Adipocyte (in vitro differentiated cells): ENCODE results near the gene BCKDK.
"Not testable (repeated sequence)": the region's sequence is repeated elsewhere in the genome, so short reads cannot be mapped to it uniquely, and the experiment has no call there.

Experiments used
- DNase-seq: peaks from one replicate; pipeline ENCODE4 v3.0.0-alpha.2; 2015; ENCODE audit warnings: low read depth
- H3K27me3 ChIP-seq: replicated peaks from 2 replicates; pipeline ENCODE4 v1.7.0; 2013; ENCODE audit warnings: mild to moderate bottlenecking, low read length, moderate library complexity; ENCODE audit not compliant: control insufficient read depth, insufficient read depth
- H3K36me3 ChIP-seq: 2 replicates; pipeline ENCODE4 v1.7.0; 2013; ENCODE audit warnings: low read length, mild to moderate bottlenecking, moderate library complexity; ENCODE audit not compliant: control insufficient read depth, insufficient read depth, severe bottlenecking
- H3K4me1 ChIP-seq: 2 replicates; pipeline ENCODE4 v1.7.0; 2013; ENCODE audit warnings: mild to moderate bottlenecking, low read length, moderate library complexity; ENCODE audit not compliant: control insufficient read depth, insufficient read depth
- H3K4me3 ChIP-seq: 2 replicates; pipeline ENCODE4 v1.7.0; 2013; ENCODE audit warnings: mild to moderate bottlenecking, low read length, moderate library complexity
- H3K9ac ChIP-seq: 2 replicates; pipeline ENCODE4 v1.7.0; 2013; ENCODE audit warnings: mild to moderate bottlenecking, low read length, moderate library complexity
- H3K9me3 ChIP-seq: 2 replicates; pipeline ENCODE4 v1.7.0; 2013; ENCODE audit warnings: mild to moderate bottlenecking, low read length, moderate library complexity; ENCODE audit not compliant: control insufficient read depth

The BCKDK gene

DNA sequence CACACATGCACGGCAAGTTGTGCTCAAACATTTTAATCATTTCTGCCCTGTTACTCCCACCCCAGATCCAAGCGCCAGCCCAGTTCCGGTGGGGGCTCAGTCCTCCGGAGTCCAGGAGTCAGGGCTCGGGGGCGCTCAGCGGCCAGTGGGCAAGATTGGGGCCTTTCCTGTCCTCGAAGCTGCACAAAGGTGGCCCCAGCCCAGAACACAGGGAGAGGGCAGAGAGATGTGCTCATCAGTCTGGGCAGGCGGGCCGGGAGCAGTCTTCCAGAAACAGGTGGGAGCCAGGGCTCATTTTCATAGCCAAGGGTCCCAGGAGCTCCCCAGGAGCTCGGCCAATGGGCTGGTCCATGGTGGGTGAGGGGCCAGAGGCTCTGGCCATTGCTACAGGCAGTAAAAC is 23.2 kb downstream of the BCKDK start:
- no peak for DNase-seq
- H3K9me3 ChIP-seq: no peaks in the 10 kb centered on the region
- H3K36me3 ChIP-seq: peaks cover 35% of the 10 kb centered on the region
- no peak overlapping the region for H3K9ac ChIP-seq
- H3K4me3 ChIP-seq: no peak overlapping the region
- peaks cover 5% of the 10 kb centered on the region for H3K27me3 ChIP-seq
- peaks cover 10% of the 10 kb centered on the region for H3K4me1 ChIP-seq

DNA sequence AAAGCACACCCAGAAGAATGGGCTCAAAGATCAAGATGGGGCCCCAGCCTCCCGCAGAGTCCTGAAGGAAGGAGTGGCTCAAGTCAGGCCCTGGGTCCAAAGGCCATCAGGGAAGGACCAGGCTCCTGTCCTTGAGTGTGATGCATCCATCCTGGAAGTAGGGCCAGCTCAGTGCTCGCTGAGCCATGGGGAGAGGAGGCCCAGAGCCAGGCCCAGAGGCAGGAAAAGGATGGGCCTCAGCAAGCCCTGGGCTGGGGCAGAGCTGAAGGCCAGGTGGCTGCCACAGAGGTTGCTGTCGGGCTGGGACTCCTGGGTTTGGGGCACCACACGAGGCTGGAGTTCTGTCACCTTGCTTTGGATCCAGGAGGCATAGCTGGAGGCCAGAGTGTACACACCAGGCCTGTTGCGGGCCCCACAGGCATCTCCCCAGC is 23.7 kb downstream of the BCKDK start:
- Histone ChIP-seq H3K36me3 (peaks cover 34% of the 10 kb centered on the region), H3K27me3 (peaks cover 5% of the 10 kb centered on the region), H3K9ac (no peak overlapping the region), H3K9me3 (no peaks in the 10 kb centered on the region), H3K4me1 (peaks cover 10% of the 10 kb centered on the region), H3K4me3 (no peak overlapping the region)
- DNase-seq: no peak

DNA sequence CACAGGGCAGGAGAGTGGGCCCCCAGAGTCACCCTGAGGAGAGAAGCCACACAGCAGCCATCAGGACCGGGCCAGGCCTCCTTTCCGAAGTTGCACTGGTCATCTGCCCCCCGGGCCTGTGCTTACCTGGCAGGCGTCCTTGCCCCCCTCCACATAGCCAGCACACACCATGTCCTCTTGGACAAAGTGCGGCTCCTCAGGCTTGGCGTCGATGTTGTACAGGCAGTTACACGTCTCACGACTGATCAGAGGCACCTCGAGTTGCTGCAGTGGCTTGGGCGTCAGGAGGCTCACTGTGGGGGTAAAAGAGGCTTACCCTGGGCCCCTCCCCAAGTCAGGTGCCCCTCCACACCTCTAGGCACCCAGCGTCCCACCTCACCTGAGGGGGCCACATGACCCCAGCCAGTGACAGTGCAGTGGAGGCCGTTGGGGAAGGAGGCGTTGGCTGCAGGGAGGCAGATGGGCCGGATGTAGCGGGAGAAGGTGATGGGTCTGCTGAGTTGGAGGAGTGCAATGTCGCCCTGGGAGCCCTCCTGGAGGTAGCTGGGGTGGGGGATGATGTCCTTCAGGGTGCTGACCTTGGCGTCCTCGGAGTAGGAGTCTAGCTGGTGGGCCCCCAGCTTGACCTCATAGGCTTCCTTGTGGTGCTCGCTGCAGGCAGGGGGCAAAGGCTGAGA is 24.3 kb downstream of the BCKDK start:
- H3K9me3 ChIP-seq: no peaks in the 10 kb centered on the region

DNA sequence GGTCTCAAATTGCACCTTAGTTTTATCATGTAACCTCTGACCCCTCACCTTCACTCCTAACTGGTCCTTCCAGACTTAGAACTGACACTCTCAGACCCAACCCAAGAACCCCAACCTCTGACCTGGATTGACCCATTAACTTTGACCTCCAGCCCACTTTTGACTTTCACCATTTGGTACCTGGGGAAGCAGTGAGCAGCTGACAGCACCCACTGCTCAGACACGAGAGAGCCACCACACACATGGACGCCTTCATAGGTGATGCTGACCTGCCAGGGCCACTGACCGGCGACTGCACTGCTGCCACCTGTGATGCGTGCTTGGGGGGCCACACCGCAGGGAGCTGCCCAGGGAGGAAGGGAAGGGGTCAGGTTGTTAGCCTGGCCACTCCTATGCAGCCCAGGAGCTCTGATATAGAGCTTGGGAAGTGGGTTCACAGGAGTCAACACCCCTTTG is 24.9 kb downstream of the BCKDK start:
- DNase-seq: no peak
- Histone ChIP-seq H3K9ac (no peak overlapping the region), H3K4me3 (no peak overlapping the region), H3K9me3 (no peaks in the 10 kb centered on the region), H3K36me3 (peaks cover 22% of the 10 kb centered on the region), H3K27me3 (peaks cover 5% of the 10 kb centered on the region), H3K4me1 (peaks cover 10% of the 10 kb centered on the region)

More for the DNA sequence above, 24.3 kb downstream of the BCKDK start:
- peaks cover 10% of the 10 kb centered on the region for H3K4me1 ChIP-seq
- no peak overlapping the region for H3K9ac ChIP-seq
- H3K4me3 ChIP-seq: no peak overlapping the region
- H3K27me3 ChIP-seq: peaks cover 5% of the 10 kb centered on the region
- DNase-seq: no peak
- H3K36me3 ChIP-seq: peaks cover 28% of the 10 kb centered on the region

DNA sequence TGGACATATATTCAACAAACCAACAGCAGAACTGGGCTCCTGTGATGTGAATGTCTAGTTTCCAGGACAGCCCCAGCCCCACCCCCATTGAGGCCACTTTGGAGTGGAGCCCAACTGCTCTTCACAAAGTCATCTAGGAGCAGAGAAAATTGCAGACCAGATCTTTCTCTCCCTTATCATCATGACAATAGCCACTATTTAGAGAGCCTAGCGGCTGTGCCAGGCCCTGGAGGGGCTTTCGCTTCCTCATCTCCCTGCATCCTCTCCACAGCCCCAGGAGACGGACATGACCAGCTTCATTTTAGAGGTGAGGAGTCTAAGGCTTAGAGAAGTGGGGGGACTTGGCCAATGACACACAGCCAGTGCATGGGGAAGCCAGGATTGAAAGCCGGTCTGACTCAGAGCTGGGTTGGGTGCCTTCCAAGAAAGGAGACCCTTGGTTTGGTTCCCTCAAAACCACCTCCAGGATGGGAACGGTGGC is 25.9 kb downstream of the BCKDK start:
- Histone ChIP-seq H3K9me3 (no peaks in the 10 kb centered on the region), H3K9ac (no peak overlapping the region), H3K27me3 (peaks cover 5% of the 10 kb centered on the region), H3K4me3 (no peak overlapping the region), H3K4me1 (peaks cover 21% of the 10 kb centered on the region), H3K36me3 (peaks cover 17% of the 10 kb centered on the region)
- no peak for DNase-seq

DNA sequence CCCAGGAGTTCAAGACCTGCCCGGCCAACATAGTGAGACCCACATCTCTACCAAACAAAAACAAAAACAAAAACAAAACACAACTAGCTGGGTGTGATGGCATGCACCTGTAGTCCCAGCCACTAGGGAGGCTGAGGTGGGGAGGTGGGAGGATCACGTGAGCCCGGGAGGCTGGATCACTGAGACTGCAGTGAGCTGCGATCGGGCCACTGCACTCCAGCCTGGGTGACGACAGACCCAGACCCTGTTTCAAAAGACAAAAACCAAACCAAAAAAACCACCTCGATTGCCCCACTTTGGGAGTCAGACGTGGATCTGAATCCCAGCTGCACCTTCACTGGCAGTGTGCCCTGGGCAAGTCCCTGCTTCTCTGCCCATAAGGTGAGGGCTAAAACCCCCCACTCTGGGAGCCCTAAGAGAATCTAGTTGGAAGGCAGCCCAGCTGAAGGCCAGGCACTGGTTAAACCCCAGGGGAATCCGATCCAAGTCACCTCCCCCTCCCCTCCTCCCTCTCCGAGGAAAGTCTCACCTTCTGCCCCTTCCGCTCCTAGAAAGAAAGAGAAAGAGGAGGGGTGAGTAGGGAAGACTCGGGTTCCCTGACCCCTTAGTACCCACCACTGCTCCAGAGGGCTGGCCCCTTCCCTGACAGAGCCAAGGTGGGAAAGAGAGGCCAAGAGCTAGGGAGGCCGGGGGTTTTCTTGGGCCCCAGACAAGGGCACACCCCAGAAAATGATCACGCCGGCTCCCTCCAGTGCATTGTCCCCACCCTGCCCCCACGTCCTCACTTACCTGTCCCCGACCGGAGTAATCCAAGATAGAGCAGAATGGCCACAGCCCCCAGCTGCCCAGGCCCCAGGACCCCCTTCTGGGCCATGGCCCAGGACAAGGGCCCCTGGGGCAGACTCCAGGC is 26.7 kb downstream of the BCKDK start:
- H3K27me3 ChIP-seq: peaks cover 5% of the 10 kb centered on the region
- no peak overlapping the region for H3K4me3 ChIP-seq
- no peak for DNase-seq
- H3K36me3 ChIP-seq: peaks cover 17% of the 10 kb centered on the region
- no peaks in the 10 kb centered on the region for H3K9me3 ChIP-seq
- H3K4me1 ChIP-seq: peaks cover 16% of the 10 kb centered on the region
- no peak overlapping the region for H3K9ac ChIP-seq

DNA sequence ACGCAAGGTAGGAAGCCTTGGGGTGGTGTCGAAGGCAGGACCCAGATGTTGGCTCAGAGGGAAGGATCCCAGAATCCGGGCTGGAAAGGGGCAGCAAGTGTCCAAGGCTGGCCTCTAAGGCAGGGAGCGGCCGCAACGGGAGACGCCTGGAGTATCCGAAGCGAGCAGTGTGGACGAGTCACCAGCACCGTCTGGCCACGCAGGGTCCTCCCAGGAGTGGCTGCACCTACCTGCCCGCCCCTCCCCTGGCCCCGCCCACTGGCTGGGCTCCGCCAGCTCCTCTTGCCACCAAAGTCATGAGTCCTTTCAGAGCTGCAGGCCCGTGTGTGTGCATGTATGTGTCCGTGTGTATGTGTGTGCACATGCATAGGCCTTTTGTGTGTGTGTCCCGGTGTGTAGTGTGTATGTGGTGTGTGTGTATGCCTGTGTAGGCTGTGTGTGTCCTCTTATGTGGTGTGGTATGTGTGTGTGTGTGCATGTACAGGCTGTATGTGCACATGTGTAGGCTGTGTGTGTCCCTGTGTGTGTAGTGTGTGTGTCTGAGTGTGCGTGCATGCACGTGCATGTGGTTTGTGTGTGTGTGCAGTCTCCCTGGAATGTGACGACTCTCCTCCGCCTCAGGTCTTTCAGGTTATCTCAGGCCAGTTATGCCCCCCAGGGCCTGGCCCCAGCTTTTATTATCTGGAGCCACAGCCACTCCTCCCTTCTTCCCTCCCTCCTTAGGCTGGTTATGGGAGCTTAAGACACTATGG is 27.5 kb downstream of the BCKDK start, which contains the start of gene PRSS8:
Gene PRSS8 (minus strand): TSS at position 193 of the 752 bp plus-strand sequence. CDS start 229 bp downstream, outside the sequence.
- H3K4me3 ChIP-seq: no peak within 1 kb of the TSS
- no peak for DNase-seq
- H3K9ac ChIP-seq: no peak within 1 kb of the TSS
- H3K27me3 ChIP-seq: peaks cover 5% of the 10 kb centered on the region
- H3K4me1 ChIP-seq: peaks cover 16% of the 10 kb centered on the region
- H3K36me3 ChIP-seq: peaks cover 12% of the 10 kb centered on the region
- no peaks in the 10 kb centered on the region for H3K9me3 ChIP-seq

DNA sequence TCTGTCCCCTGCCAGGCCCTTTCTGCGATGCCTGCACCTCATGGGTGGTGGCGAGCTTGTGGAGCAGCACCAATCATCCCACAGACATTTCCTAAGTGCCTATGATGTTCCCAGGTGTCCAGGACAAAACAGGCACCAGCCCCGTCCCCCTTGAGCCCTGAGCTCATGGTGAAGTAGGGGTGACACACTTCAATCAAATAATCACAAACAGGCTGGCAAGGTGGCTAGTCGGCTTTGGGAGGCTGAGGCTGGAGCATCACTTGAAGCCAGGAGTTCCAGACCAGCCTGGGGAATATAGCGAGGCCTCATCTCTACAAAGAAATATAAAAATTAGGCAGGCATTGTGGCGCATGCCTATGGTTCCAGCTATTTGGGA is 28.1 kb downstream of the BCKDK start:
- Histone ChIP-seq H3K4me3 (no peak overlapping the region), H3K9ac (no peak overlapping the region), H3K4me1 (peaks cover 21% of the 10 kb centered on the region), H3K9me3 (no peaks in the 10 kb centered on the region), H3K27me3 (peaks cover 5% of the 10 kb centered on the region), H3K36me3 (peaks cover 8% of the 10 kb centered on the region)
- DNase-seq: no peak

DNA sequence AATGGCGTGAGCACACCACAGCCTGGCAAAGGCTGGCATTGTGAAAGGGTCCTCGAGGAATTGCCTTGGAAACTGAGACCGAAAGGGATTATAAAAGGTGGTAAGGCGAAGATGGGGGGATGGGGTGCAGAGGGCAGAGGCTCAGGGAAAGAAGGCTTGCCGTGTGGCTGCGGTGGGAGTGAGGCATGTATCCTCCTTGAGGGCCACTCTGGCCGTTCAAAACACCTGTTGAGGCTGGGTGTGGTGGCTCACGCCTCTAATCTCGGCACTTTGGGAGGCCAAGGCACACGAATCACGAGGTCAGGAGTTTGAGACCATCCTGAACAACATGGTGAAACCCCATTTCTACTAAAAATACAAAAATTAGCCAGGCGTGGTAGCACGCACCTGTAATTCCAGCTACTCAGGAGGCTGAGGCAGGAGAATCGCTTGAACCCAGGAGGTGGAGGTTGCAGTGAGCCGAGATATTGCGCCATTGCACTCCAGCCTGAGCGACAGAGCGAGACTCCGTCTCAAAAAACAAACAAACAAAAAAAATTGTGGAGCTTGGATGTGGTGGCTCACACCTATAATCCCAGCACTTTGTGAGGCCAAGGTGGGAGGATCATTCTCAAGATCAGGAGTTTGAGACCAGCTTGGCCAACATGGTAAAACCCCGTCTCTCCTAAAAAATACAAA is 28.8 kb downstream of the BCKDK start:
- not testable (repeated sequence) for H3K27me3 ChIP-seq, H3K9ac ChIP-seq, H3K9me3 ChIP-seq, DNase-seq, H3K4me3 ChIP-seq, H3K36me3 ChIP-seq
- H3K4me1 ChIP-seq: peaks cover 27% of the 10 kb centered on the region

DNA sequence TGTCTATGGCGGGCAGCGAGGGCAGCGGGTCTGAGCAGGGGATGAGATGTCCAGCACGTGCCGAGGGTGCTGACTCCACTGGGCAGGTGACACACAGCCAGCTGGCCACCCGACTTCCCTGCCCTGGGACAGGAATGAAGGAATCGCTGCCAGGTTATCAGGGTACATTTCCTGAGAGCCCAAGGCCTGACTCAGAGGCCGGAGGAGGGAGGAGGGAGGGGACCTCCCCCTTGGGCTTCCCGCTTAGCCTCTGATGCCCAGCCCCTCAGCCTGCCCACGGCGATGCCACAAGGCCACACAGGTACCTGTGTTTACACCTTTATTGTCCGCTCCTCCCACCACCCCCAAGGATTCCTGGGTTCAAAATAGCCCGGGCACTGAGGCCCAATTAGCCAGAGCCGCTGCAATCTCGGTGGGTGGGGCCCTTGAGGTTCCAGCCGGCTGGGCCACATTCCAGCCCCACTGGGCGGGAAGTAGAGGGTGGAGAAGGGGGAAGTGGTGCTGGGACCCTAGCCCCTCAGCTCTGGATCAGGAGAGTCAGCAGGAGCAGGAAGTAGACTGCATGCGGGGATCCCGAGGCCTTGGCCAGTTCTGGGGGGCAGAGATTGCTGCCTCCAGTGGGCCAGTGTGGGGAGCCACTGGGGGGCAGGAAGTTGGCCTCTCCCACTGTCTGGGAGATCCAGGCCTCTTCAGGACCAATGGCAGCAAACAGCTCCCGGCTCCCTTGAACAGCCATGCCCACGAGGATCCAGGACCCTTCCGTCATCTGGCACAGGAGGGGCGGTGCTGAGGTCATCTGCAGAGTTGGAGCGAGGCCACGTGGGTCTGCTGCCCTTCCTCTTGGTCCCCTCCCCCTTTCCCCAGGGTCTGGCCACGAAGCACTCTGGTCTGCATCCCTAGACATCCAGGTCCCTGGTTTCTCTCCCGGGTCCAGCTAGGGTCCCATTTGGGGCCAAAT is 30.7 kb downstream of the BCKDK start:
- no peaks in the 10 kb centered on the region for H3K36me3 ChIP-seq
- H3K27me3 ChIP-seq: peaks cover 5% of the 10 kb centered on the region
- DNase-seq: no peak
- no peak overlapping the region for H3K9ac ChIP-seq
- no peaks in the 10 kb centered on the region for H3K9me3 ChIP-seq
- H3K4me3 ChIP-seq: no peak overlapping the region
- H3K4me1 ChIP-seq: peaks cover 30% of the 10 kb centered on the region
